VCaP (cell line): ENCODE measurements around the gene KCNE3.

ENCODE experiments used
- H3K27ac ChIP-seq: fragments of 450-650 bp; 2 replicates; pipeline ENCODE4 v1.5.1; 2017
- CTCF ChIP-seq: fragments of 450-650 bp; conservative IDR thresholded peaks from 2 replicates; pipeline ENCODE4 v1.5.1; 2017; ENCODE audit warnings: mild to moderate bottlenecking, moderate library complexity

Gene KCNE3, protein sequence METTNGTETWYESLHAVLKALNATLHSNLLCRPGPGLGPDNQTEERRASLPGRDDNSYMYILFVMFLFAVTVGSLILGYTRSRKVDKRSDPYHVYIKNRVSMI

DNA sequence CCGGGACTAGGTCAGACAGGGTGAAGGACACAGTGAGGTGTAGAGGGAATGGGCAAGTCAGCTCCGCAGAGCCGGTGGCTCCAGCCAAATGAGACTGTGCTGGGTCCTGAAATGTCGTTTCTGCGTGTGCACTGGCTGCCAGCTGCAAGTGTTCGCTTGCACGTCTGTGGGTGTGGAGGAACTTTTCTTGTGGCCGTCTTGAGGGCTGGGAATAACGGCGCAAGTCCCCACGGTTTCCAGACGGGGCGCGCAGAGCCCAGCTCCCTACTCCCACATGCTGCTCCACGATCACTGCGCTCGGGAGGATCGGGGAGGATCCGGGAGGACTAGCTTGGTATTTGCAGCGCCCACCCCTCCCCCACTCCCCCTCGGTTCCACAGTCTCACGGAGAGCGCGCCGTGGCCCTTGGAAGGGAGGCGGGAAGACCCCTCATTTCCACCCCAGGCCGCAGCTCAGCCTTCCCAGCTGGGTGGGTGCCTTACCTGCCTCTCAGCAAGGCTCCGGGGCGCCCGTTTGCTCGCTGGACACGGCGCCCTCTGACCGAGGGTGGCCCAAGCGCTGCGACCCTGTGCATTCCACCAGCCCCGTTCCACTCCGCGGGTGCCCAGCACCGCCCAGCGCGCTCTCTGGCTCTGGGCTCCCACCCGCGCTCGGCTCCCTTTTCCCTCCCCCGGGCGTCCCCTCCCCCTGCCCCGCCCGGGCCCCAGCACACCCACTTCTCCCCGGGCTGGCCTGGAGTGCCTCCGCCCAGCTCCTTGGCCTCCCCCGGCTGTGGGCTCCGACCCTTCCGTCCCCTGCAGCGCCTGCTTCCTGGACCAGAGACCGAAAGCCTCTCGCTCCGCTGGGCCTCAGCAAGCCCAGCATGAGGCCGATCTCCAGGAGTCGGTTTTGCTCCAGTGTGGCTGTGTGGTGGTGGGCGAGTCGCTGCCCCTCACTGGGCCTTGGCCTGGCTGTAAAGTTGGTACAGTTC lies at the start of gene KCNE3:
KCNE3 (minus strand) TSS at position 634 of the 970 bp plus-strand sequence. CDS start 9,986 bp downstream, outside the sequence.
- H3K27ac ChIP-seq, result no peak within 1 kb of the TSS; the same call in 1 of the 2 replicates
- TF ChIP-seq CTCF, result no peak

DNA sequence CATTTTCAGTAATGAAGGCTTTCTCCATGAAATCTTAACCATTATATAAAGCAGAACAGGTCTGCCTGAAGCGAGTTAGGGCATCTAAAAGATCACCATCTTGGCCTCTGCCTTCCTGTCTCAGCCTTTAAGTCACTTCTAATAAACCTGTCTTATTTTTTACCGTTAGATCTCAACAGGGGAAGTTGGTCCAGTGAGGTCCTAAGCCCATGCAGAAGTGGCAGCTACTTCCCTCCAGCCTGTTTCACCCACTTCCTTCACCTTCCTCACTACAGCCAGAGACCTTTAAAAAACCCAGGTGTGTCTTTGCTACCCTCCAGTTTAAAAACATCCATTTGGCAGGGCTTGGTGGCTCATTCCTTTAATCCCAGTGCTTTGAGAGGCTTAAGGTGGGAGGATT lies 40.2 kb upstream of the KCNE3 start:
- H3K27ac ChIP-seq, result no peak overlapping the region
- TF ChIP-seq CTCF, result no peak

DNA sequence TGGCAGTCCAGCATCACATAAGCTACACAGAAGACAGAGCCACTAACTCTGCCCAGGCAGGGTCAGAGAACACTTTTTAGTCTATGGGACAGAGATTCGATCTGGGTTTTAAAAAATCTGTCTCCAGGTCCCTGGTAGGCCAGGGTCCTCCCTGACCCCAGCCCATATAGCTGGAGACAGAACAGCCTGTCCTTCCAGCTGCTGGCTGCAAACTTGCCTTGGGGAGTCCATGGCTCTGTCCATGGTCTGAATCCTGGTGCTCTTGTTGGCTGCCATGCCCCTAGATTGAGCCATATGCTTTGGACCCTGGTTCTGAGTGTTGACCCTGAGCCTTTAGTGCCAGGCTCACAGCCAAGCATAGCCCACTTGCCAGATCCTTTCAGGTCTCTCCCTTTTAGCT lies 39.5 kb upstream of the KCNE3 start:
- TF ChIP-seq CTCF, result no peak

DNA sequence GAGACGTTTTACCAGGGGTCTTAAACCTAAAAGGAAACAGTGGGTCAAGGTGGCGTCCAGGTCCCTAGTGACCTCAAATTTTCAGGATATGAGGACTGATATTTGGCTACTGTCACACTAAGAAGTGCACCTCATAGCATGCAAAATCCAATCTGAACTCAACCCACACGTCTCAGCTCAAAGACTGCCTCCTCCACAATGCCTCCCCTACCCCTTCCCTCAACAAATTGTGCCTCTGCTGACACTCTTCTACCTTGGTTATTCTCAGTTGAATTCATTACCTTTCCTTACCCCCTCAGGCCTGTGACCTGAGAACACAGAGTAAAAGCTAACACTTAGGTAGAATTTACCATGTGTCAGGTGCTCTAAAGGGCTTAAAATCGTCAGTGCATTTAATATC lies 38.6 kb upstream of the KCNE3 start:
- no peak overlapping the region for H3K27ac ChIP-seq
- TF ChIP-seq CTCF, result no peak

More for the DNA sequence above, 39.5 kb upstream of the KCNE3 start:
- H3K27ac ChIP-seq, result no peak overlapping the region

- H3K27ac ChIP-seq, result no peak overlapping the region
- no peak for TF ChIP-seq CTCF
Observed at GRCh38 chr11:74504100-74504691, 36.8 kb upstream of the KCNE3 start.

DNA sequence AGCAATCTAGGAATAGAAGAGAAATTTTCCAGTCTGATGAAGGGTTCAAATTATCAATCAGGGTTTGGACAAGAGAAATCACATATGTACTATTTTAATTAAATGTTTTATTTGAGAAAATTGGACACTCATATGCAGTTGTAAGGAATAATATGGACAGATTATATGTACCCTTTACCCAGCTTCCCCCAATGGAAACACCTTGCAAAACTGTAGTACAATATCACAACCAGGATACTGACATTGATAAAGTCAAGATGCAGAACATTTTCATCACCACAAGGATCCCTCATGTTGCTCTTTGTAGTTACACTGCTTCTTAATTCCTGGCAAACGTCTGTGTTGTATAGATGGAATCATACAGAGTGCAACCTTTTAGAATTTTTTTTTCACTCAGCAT lies 27.6 kb upstream of the KCNE3 start:
- TF ChIP-seq CTCF, result no peak
- H3K27ac ChIP-seq, result peak overlapping the region; percentile 99; the same call in 1 of the 2 replicates
